ENCODE measurements around the gene MTRR. TPM values are rescaled to one million over a fixed set of nuclear protein-coding genes. Genes with fewer than 3 reads are reported as not detected.

Gene MTRR
- total and polyA plus RNA-seq, 2 of the 4 experiments (the other 2 are of a cell fraction): 33.2 to 33.5 TPM

DNA sequence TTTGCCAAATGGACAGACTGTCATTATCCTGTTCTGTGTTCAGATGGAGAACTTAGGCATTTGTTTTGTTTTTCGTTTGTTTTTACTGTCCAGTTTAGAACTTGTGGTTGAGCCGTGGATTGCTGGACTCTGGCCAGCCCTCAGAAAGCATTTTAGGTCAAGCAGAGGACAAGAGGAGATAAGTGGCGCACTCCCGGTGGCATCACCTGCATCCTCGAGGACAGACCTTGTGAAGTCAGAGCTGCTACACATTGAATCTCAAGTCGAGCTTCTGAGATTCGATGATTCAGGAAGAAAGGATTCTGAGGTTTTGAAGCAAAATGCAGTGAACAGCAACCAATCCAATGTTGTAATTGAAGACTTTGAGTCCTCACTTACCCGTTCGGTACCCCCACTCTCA, 8.9 kb downstream of the MTRR start:
- H2BK20ac ChIP-seq (ENCODE audit: low read depth, low read length): no peak overlapping the region
- H4K20me1 ChIP-seq (ENCODE audit: insufficient read depth, low read length): peaks cover 8% of the 10 kb centered on the region
- no peaks in the 10 kb centered on the region for H3K27me3 ChIP-seq (ENCODE audit: control insufficient read depth, insufficient read depth, low read length)
- no peak overlapping the region for H3K27ac ChIP-seq (ENCODE audit: insufficient read depth, low read length)
- ATAC-seq (ENCODE audit: low read depth) (no peak), DNase-seq (peak; percentile 43)
- no peak overlapping the region for H2AK5ac ChIP-seq (ENCODE audit: low read depth, low read length)
- no peak overlapping the region for H2BK120ac ChIP-seq (ENCODE audit: low read depth, low read length)
- H2AK9ac ChIP-seq (replicated peaks; ENCODE audit: low read depth, low read length, poor library complexity): no peak overlapping the region
- H3K79me1 ChIP-seq (ENCODE audit: low read depth in 1 of 2, low read length in 2 of 2): peaks cover 19 to 60% of the 10 kb centered on the region in 2 experiments; a peak in 3 of 4 replicates
- in situ Hi-C loops (cut with MboI; ENCODE audit: low sequenced_read_pairs): loop anchor here (25.0 kb wide), 2 partner anchors 1184 to 1659 kb away; partner anchors contain the start of gene SEMA5A
- TF ChIP-seq RAD21 (IDR thresholded peaks at IDR 0.05; ENCODE audit: low read length) (no peak), MAZ (IDR thresholded peaks at IDR 0.05; ENCODE audit: borderline replicate concordance, low read depth, low read length) (no peak), NFE2L2 (IDR thresholded peaks at IDR 0.05; ENCODE audit: low read depth, low read length) (no peak), CHD1 (IDR thresholded peaks at IDR 0.05; ENCODE audit: low read depth, low read length) (no peak), MAFK (IDR thresholded peaks at IDR 0.05; ENCODE audit: low read depth, low read length) (0 out of 2 replicates have a peak, but pooled peaks have one; percentile 3), POLR2A (IDR thresholded peaks at IDR 0.05; ENCODE audit: low read depth, low read length) (no peak), RCOR1 (IDR thresholded peaks at IDR 0.05; ENCODE audit: insufficient replicate concordance, low read length) (no peak)
- TF ChIP-seq, protein P1, sequence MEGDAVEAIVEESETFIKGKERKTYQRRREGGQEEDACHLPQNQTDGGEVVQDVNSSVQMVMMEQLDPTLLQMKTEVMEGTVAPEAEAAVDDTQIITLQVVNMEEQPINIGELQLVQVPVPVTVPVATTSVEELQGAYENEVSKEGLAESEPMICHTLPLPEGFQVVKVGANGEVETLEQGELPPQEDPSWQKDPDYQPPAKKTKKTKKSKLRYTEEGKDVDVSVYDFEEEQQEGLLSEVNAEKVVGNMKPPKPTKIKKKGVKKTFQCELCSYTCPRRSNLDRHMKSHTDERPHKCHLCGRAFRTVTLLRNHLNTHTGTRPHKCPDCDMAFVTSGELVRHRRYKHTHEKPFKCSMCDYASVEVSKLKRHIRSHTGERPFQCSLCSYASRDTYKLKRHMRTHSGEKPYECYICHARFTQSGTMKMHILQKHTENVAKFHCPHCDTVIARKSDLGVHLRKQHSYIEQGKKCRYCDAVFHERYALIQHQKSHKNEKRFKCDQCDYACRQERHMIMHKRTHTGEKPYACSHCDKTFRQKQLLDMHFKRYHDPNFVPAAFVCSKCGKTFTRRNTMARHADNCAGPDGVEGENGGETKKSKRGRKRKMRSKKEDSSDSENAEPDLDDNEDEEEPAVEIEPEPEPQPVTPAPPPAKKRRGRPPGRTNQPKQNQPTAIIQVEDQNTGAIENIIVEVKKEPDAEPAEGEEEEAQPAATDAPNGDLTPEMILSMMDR (conservative IDR thresholded peaks at IDR 0.05; ENCODE audit: low read depth, low read length): no peak
- H2AFZ ChIP-seq (replicated peaks; ENCODE audit: low read length, poor library complexity): no peak overlapping the region
- dilution Hi-C loops (cut with HindIII; ENCODE audit: low sequenced_read_pairs, unreplicated experiment): no loop called here
- H3K4me1 ChIP-seq (ENCODE audit: control insufficient read depth, insufficient read depth, low read length): peaks cover 8% of the 10 kb centered on the region; the same call in 1 of the 2 replicates
- no peak overlapping the region for H2BK5ac ChIP-seq (ENCODE audit: low read depth, low read length, poor library complexity, severe bottlenecking)
- no peak overlapping the region for H2BK15ac ChIP-seq (ENCODE audit: low read depth, low read length)
- POLR2A ChIA-PET (ENCODE audit: unreplicated experiment): no interaction called here
- H3K4ac ChIP-seq (ENCODE audit: low read depth, low read length): no peak overlapping the region
- BruUV-seq (replicated peaks): no TSS peak
- no peak overlapping the region for H3K56ac ChIP-seq (ENCODE audit: extremely low read depth, insufficient read depth, low read length)
- H3K4me2 ChIP-seq (ENCODE audit: low read depth, low read length): no peak overlapping the region
- H4K91ac ChIP-seq (ENCODE audit: insufficient read depth, low read depth, low read length): no peak overlapping the region
- H3K36me3 ChIP-seq (ENCODE audit: control insufficient read depth, insufficient read depth, low read length): peaks cover 23% of the 10 kb centered on the region
- H3K9ac ChIP-seq (ENCODE audit: low read depth, low read length): no peak overlapping the region
- 50% methylated on average over 4 of the region's 9 CpGs; no CpG with 5 or more reads in 1 of the 2 experiments for WGBS, 2 experiments (ENCODE audit: extremely low coverage in 2 of 2, insufficient read length in 1 of 2)
- H3K9me3 ChIP-seq (ENCODE audit: control insufficient read depth, insufficient read depth, low read length): no peaks in the 10 kb centered on the region
- H3K9me1 ChIP-seq (ENCODE audit: insufficient read depth, low read length): peaks cover 6% of the 10 kb centered on the region; the same call in 1 of the 2 replicates
- H3K23ac ChIP-seq (ENCODE audit: low read depth, low read length): no peak overlapping the region
- H3K18ac ChIP-seq (ENCODE audit: low read depth, low read length): no peak overlapping the region
- no peak overlapping the region for H3K14ac ChIP-seq (replicated peaks; ENCODE audit: low read depth, low read length)
- H3K4me3 ChIP-seq (ENCODE audit: insufficient read depth, low read depth, low read length): no peak overlapping the region
- CTCF ChIA-PET: interaction anchor here (1.0 kb wide), 1 partner anchor 9 kb away, joined by 6 read pairs; no protein-coding TSS in a partner anchor
- intact Hi-C loops (cut with micrococcal nuclease): loop anchor here (10.0 kb wide), 1 partner anchor 957 kb away; no protein-coding TSS in a partner anchor
- no peak overlapping the region for H4K8ac ChIP-seq (ENCODE audit: low read depth in 2 of 2, low read length in 2 of 2)
- H4K5ac ChIP-seq (ENCODE audit: low read depth, low read length): no peak overlapping the region
